GM21529 (cell line): ENCODE measurements around the gene ERI2.
A peak's percentile ranks its signal among the peaks of the same experiment; 100 is the strongest.

Source experiments
- ATAC-seq: cut with Tn5 transposase; IDR thresholded peaks from one replicate; pipeline ENCODE4 v1.9.1; 2021; ENCODE audit not compliant: unreplicated experiment

Gene ERI2

GRCh38 chr16:20806168-20807050 is at the start of gene ERI2, which contains the start of gene REXO5:
Gene ERI2 (minus strand): TSS chr16:20806472. CDS start chr16:20806430, 42 bp downstream.
Gene REXO5 (plus strand): TSS chr16:20806527. CDS start chr16:20806954, 427 bp downstream.
- ATAC-seq = peak; percentile 86

GRCh38 chr16:20854963-20855362 is 48.7 kb upstream of the ERI2 start:
- ATAC-seq = no peak

DNA sequence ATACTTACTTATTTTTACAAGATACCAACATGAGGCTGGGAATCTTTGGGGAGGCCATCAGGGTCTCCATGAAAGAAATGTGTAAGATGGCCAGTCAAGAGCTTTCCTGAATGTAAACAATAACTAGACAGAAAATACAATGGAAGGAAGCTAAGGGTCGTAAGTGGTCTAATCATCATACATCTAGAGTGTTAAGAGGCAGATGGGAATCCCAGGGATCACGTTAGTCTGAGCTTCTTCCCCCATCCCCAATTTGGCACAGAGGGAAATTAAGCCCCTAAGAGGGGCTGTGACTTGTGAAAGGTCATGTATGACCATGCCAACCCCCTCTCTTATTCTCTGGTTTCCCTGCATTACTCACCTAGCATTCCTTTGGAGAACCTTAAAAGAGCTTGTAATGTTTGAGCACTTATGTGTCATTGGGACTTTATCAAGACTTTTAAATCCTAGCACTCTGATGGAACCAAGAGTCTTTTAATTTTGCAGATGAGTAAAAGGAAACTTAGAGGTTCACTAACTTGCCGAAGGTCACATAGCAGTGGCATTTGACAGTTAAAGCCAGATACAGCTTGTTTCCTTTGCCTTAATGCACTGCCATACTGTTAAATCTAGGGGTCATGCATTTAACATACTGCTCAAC is 47.8 kb upstream of the ERI2 start:
- no peak for ATAC-seq

GRCh38 chr16:20853143-20853542 is 46.9 kb upstream of the ERI2 start:
- ATAC-seq = no peak

GRCh38 chr16:20851601-20852000 is 45.3 kb upstream of the ERI2 start:
- ATAC-seq = no peak

DNA sequence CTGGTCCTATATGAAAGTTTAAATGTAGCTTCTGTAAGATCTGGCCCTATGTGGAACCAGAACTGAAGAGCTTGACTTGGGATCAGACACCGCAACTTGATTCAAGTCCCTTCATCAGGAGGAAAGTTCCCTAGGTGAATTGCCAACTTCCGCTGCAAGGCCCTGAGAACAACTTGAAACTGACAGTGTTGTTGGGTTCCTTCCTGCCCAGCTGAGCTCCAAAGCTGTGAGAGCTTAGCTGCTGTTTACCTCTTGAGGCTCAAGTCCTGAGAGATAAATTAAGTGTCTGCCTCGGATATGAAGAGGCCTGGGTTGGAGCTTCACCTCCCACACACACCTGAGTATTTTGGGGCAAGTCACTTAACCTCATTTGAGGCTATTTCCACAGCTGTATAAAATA is 44.7 kb upstream of the ERI2 start:
- ATAC-seq = no peak

DNA sequence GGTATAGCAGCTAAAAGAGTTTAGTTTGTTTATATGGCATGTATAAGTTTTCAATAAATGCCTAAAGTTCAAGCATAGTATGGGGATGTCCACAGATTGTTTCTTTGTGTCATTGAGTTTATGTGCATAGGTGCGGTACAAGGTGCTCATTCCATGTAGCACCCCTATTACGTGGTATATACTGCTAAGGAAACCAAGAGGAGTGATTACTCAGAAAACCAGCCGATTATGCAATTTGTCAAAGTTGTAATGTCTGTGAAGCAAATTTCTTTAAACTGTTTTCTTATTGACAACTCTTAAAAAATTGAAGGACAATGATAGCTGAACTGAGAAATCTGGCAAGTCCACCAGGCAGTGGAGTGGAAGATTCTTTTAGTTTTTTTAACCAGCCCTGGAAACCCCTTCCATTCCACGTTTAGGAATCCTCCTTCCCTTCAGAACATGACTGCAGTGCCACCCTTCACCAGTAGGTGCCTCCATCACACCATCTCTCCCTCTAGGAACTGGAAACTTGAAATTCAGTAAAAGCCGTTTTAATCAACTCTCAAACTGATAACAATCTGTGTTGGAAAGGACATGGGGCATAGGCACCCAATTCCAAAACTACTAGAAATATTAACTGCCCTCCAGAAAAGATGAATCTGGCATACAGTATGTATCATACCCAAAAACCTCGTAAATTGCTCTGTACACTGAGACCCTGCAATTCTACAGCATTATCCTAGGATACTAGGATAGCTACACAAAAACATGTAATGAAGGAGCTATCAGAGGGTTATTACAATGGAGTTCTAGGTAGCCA is 43.5 kb upstream of the ERI2 start:
- ATAC-seq = no peak

DNA sequence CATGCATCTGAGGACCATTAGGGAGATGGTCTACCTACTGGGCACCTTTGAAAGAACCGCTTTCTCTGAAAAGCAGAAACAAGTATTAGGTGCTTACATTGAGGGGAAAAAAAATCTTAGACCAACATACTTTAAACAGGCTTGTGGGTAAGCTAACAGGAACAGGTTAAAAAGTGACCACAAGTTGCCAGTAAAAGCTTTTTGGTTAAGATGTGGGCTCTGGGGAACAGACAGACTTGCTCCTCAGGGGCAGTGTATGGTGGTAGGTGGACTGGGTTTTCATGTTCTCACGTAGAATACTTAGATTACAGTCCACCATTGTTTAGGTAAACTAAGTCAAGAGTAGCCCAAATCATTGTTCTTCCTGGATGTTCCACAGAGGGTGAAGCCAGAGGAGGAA is 41.3 kb upstream of the ERI2 start:
- no peak for ATAC-seq

DNA sequence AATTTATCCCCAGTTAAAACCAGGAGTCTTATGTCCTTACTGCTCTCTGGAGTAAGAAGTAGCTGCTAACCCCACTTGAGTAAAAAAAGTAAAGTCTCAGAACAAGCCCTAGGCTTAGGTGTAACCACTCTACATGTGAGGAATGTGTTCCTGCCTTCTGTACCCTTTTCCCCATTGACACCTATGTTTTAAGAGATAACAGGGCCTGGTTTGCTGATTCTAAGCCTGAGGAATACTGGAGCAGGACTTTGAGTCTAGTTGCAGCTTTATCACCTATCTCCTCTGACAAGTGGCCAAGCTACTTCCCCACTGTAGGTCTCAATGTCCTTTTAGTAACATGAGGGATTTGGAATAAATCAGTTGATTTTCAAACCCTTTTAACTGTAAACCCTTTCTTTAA is 40.3 kb upstream of the ERI2 start:
- no peak for ATAC-seq

GRCh38 chr16:20846030-20846429 is 39.8 kb upstream of the ERI2 start:
- ATAC-seq = no peak

DNA sequence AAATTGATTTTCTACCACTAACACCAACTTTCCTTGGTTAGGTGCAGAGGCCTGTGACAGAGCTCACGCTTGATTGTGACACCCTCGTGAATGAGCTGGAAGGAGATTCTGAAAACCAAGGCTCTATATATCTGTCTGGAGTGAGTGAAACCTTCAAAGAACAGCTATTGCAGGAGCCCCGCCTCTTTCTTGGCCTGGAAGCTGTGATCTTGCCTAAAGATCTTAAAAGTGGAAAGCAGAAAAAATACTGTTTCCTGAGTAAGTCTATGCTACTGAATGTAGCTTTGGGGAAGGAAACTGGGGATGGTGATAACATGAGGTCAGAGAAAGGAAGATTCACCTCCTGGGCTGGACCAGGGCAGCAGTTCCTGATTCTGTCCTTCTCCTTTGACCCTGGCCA is 38.3 kb upstream of the ERI2 start:
- no peak for ATAC-seq

DNA sequence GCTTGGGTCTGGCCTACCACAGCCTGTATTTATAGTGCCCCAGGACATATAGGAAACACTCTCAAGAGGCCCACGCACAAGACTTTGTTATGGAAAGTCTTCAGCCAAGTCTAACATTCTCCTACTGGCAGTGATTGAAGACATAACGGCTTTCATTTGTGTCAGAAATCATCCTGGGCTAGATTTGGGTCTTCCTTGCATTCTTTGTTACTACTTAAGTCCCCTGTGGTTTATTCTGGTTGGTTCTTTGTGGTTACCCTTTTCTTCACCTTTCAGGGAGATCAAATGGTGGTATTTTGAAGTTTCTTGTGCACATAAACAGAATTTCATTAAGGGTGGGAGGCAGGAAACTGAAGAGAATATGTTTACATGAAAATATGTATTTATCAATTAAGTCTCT is 37.8 kb upstream of the ERI2 start:
- ATAC-seq = no peak

- ATAC-seq = no peak
Measured at GRCh38 chr16:20839504-20839903, 33.2 kb upstream of the ERI2 start.

DNA sequence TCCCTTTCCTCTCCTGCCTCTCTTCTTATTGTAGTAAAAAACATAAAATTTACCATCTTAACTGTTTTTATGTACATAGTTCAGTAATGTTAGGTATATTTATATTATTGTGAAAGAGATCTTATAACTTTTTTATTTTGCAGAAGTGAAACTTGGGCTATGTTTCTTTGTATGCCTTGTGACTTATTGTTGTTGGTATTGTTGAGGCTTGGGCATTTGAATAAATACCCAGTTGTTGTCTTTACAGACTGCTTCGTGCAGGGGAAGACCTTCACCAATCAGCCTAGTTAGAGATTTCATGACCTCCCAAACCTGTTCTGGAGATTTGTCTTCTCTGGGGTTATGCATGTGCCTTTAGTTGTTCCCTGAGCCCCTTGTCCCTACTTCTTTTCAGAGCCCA is 32.0 kb upstream of the ERI2 start:
- ATAC-seq = no peak

GRCh38 chr16:20833086-20833485 is 26.8 kb upstream of the ERI2 start:
- ATAC-seq = no peak

GRCh38 chr16:20830372-20830771 is 24.1 kb upstream of the ERI2 start:
- no peak for ATAC-seq

GRCh38 chr16:20829536-20829935 is 23.3 kb upstream of the ERI2 start:
- no peak for ATAC-seq

DNA sequence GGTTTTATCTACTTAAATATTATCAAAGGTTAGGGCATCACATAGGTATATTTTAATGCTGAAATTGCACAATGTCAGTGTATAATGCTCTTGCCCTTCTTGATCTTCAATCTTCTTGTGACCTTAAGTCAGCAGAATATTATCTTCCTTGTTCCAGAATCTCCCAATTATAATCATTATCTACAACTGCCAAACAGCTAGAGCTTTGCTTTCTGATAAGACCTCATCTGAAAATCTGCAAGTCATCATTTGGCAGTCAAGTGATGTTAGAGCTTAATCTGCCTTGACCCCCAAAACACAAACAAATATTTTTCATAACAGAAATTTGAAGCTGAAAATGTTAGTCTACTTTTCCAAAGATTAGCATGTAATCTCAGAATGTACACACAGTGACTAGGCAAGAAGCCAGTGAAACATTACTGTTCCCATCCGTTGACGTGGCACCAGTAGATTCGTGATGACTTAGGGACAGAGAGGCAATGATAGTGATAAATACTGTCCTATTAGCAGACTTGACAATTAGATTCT is 19.8 kb upstream of the ERI2 start:
- ATAC-seq = no peak

DNA sequence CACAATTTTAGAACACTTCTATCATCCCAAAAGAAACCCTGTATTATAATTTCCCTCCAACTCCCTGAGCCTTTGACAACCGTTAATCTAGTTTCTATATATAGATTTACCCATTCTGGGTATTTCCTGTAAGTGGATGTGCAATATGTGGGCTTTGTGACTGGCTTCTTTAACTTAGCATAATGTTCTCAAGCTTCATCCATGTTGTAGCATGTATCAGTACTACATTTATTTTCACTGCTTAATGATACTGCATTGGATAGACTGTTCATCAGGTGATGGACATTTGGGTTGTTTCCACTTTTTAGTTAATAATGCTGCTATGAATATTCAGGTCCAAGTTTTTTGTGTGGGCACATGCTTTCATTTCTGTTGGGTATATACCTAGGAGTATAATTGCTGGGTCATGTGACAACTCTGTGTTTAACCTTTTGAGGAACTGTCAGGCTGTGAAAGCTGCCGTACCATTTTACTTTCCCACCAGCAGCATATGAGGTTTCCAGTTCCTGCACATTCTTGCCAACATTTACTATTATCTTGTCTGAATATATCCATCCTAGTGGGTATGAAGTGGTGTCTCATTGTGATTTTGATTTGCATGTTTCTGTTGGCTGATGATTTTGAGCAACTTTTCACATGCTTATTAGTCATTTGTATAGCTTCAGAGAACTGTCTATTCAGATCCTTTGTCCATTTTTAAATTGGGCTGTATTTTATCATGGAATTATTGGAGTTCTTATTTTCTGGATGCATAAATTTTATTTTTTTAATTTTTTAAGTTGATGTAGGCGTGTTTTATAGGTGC is 16.5 kb upstream of the ERI2 start:
- ATAC-seq = no peak

- no peak for ATAC-seq
Measured at GRCh38 chr16:20821682-20822081, 15.4 kb upstream of the ERI2 start.
